HEK293T (cell line): ENCODE results near the gene RAB3IP.

Source experiments
- CTCF ChIA-PET: fragments of 350-600 bp; formaldehyde crosslinking; extraction: SDS; loops from one replicate; lab custom pipeline; 2021; ENCODE audit warnings: antibody characterized with exemption, inconsistent platforms; lab: Yijun Ruan, JAX
- POLR2A ChIA-PET: fragments of 350-600 bp; formaldehyde crosslinking; extraction: SDS; loops from one replicate; lab custom pipeline; 2020; ENCODE audit warnings: antibody characterized with exemption, inconsistent platforms; lab: Yijun Ruan, JAX
- DNase-seq: peaks from one replicate; pipeline ENCODE4 v3.0.0; 2012; ENCODE audit warnings: mixed read lengths; ENCODE audit errors: extremely low spot score
- ARNT ChIP-seq: fragments of 450-650 bp; IDR thresholded peaks from 2 replicates; pipeline ENCODE4 v1.6.1; 2017; ENCODE audit warnings: mild to moderate bottlenecking
- BHLHE40 ChIP-seq: fragments of 450-650 bp; IDR thresholded peaks from 2 replicates; pipeline ENCODE4 v1.6.1; 2016; ENCODE audit warnings: mild to moderate bottlenecking, moderate library complexity, borderline replicate concordance
- CTBP1 ChIP-seq: fragments of 450-650 bp; IDR thresholded peaks from 2 replicates; pipeline ENCODE4 v1.6.1; 2016; ENCODE audit warnings: borderline replicate concordance
- ELF4 ChIP-seq: fragments of 450-650 bp; IDR thresholded peaks from 2 replicates; pipeline ENCODE4 v1.6.1; 2017; ENCODE audit warnings: antibody characterized with exemption
- FOXA1 ChIP-seq: fragments of 450-650 bp; IDR thresholded peaks from 2 replicates; pipeline ENCODE4 v1.6.1; 2016; ENCODE audit warnings: mild to moderate bottlenecking
- FOXK2 ChIP-seq: fragments of 450-650 bp; IDR thresholded peaks from 2 replicates; pipeline ENCODE4 v1.6.1; 2016; ENCODE audit warnings: mild to moderate bottlenecking
- FOXM1 ChIP-seq: fragments of 450-650 bp; IDR thresholded peaks from 2 replicates; pipeline ENCODE4 v1.6.1; 2017; ENCODE audit warnings: mild to moderate bottlenecking, borderline replicate concordance
- HDGF ChIP-seq: fragments of 450-650 bp; IDR thresholded peaks from 2 replicates; pipeline ENCODE4 v1.6.1; 2017; ENCODE audit warnings: antibody characterized with exemption, borderline replicate concordance
- L3MBTL2 ChIP-seq: fragments of 450-650 bp; conservative IDR thresholded peaks from 2 replicates; pipeline ENCODE4 v1.6.1; 2016; ENCODE audit warnings: mild to moderate bottlenecking
- LEF1 ChIP-seq: fragments of 450-650 bp; IDR thresholded peaks from 2 replicates; pipeline ENCODE4 v1.6.1; 2017; ENCODE audit warnings: mild to moderate bottlenecking, borderline replicate concordance
- NFRKB ChIP-seq: fragments of 450-650 bp; IDR thresholded peaks from 2 replicates; pipeline ENCODE4 v1.6.1; 2016; ENCODE audit warnings: mild to moderate bottlenecking, moderate library complexity
- SP1 ChIP-seq: fragments of 450-650 bp; IDR thresholded peaks from 2 replicates; pipeline ENCODE4 v1.6.1; 2017
- SUZ12 ChIP-seq: fragments of 450-650 bp; IDR thresholded peaks from 2 replicates; pipeline ENCODE4 v1.6.1; 2016; ENCODE audit warnings: mild to moderate bottlenecking
- TARDBP ChIP-seq: fragments of 450-650 bp; IDR thresholded peaks from 2 replicates; pipeline ENCODE4 v1.6.1; 2016
- ZNF384 ChIP-seq: fragments of 450-650 bp; IDR thresholded peaks from 2 replicates; pipeline ENCODE4 v1.6.1; 2016
- TF ChIP-seq, protein P1 (sequence below): fragments of 450-650 bp; IDR thresholded peaks from 2 replicates; pipeline ENCODE4 v1.6.1; 2016

RAB3IP gene, protein sequence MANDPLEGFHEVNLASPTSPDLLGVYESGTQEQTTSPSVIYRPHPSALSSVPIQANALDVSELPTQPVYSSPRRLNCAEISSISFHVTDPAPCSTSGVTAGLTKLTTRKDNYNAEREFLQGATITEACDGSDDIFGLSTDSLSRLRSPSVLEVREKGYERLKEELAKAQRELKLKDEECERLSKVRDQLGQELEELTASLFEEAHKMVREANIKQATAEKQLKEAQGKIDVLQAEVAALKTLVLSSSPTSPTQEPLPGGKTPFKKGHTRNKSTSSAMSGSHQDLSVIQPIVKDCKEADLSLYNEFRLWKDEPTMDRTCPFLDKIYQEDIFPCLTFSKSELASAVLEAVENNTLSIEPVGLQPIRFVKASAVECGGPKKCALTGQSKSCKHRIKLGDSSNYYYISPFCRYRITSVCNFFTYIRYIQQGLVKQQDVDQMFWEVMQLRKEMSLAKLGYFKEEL

DNA sequence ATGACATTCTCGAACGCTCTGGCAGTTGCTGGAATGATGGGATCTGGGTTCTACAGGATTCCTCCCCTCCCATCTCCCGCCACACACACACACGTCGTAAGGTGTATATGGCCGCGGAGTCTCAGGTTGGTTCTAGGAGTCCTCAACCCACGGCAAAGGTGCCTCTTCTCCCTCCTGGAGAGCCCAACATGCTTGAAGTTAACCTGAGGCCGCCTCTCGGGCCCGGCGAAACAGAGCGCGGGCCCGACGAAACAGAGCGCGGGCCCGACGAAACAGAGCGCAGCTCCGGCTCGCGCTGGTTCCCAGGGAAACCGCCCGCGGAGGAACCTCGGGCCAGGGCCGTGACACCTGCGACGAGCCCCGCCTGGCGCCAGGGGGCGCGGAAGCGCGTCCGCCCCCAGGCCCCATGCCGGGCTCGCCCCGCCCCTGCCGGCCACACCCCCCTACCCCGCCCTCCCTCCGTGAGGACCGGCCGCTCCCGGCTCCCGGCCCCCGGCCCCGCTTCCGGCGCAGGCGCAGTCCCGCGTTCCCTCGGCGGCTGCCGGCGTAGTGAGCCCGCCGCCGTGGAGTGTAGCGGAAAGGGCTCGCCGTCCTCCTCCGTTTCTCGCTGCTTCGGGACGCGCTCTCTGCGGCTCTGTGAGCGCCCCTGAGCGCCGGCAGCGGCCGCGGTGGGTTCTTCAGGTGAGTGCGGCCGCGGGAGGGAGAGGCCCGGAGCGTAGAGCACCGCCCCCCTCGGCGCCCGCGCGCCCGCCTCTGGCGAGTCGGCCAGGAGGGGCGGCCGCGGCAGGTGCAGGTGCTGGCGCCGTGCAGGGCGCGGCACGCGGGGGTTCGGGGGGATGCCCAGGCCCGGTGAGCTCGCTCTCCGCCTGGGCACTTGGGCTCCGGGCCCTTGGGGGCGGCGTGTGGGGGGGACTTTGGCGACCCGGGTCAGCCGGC, at the start of gene RAB3IP:
TSS of gene RAB3IP (plus strand) at position 510 of the 936 bp plus-strand sequence. CDS start 16,549 bp downstream, outside the sequence.
- no peak; the same call in 1 of the 2 replicates for TF ChIP-seq L3MBTL2
- TF ChIP-seq NFRKB: no peak
- POLR2A ChIA-PET: interaction anchor here (0.6 to 1.6 kb wide), 4 partner anchors 12 to 153 kb away, joined by 3 to 4 read pairs (median 4); partner anchors contain the start of gene CCT2
- CTCF ChIA-PET: interaction anchor here (0.5 to 1.1 kb wide), 3 partner anchors 99 to 1924 kb away, joined by 3 read pairs; no protein-coding TSS in a partner anchor
- DNase-seq: peak; percentile 98

DNA sequence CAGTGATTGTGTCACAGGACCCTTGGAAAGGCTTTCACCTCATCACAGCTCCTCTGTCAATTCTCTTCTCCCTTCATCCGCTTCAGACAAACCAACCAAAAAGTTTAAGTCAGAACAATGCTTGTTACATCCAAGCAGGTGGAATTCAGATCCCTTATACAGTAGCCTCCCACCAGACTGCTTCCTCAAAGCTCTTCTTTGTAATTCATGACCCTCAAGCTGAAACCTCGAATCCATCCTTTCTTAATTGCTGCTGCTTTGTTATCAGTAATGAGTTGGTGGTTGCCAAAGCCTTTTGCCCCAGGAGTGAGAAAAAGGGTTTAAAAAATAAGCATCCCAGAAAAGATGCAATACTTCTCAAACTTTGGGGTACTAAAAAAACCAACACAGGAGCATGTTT, 49.0 kb upstream of the RAB3IP start:
- CTCF ChIA-PET: no interaction called here

DNA sequence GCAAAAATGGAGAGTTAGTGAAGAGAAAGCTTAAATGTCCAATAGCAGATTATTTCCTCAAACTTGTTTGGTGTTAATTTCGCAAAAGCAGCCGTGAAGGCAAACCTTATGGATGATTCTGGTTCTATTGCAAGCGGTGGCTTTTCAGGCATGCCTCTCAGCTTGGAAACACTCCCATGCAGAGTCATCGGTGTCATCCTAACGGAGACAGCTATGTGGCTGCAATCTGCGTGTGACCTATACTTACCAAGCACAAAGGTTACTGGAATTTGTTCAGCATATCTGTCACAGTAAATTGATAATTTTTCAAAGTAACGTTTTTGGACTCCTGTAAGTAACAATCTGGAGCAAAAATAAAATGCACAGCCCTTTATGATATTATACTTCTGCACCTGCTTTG, 44.5 kb upstream of the RAB3IP start:
- DNase-seq: no peak
- ChIA-PET CTCF (no interaction called here), POLR2A (no interaction called here)
- TF ChIP-seq SP1 (no peak), NFRKB (no peak), BHLHE40 (no peak), ELF4 (no peak), ZNF384 (no peak), CTBP1 (no peak), ARNT (no peak), TARDBP (no peak)

More for the DNA sequence above, 49.0 kb upstream of the RAB3IP start:
- POLR2A ChIA-PET: no interaction called here
- no peak for DNase-seq
- TF ChIP-seq FOXM1 (no peak), TARDBP (no peak), FOXA1 (no peak), L3MBTL2 (no peak), ARNT (no peak), BHLHE40 (no peak), NFRKB (no peak), ELF4 (no peak), SUZ12 (no peak), FOXK2 (no peak), SP1 (no peak), LEF1 (no peak), CTBP1 (no peak), ZNF384 (no peak), HDGF (no peak)
- TF ChIP-seq, protein P1, sequence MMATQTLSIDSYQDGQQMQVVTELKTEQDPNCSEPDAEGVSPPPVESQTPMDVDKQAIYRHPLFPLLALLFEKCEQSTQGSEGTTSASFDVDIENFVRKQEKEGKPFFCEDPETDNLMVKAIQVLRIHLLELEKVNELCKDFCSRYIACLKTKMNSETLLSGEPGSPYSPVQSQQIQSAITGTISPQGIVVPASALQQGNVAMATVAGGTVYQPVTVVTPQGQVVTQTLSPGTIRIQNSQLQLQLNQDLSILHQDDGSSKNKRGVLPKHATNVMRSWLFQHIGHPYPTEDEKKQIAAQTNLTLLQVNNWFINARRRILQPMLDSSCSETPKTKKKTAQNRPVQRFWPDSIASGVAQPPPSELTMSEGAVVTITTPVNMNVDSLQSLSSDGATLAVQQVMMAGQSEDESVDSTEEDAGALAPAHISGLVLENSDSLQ: no peak

DNA sequence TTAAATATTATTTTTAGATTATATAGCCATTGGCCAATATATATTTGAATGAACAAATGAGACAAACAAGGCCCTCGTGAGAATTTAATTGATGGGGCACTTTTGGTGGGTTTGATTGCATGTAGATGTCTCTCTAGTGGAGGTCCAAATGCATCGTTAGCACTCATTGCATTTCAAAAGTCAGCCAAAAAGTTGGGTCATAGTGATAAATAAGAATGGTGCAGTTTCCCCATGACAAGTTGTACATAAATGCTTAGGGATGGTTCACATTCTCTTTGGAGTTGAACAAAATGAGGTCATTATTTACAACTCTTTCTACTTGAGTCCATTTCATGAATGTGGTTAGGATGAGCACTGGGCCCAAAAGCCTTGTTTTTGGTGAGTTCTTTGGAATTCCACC, 40.6 kb upstream of the RAB3IP start:
- no peak for DNase-seq
- POLR2A ChIA-PET: no interaction called here
- TF ChIP-seq CTBP1 (no peak), ARNT (no peak), LEF1 (no peak), NFRKB (no peak), SUZ12 (no peak), FOXK2 (no peak), L3MBTL2 (no peak), ELF4 (no peak), SP1 (no peak), BHLHE40 (no peak), TARDBP (no peak), HDGF (no peak), FOXM1 (no peak), ZNF384 (no peak), FOXA1 (no peak)
- TF ChIP-seq, protein P1: no peak
- CTCF ChIA-PET: no interaction called here

DNA sequence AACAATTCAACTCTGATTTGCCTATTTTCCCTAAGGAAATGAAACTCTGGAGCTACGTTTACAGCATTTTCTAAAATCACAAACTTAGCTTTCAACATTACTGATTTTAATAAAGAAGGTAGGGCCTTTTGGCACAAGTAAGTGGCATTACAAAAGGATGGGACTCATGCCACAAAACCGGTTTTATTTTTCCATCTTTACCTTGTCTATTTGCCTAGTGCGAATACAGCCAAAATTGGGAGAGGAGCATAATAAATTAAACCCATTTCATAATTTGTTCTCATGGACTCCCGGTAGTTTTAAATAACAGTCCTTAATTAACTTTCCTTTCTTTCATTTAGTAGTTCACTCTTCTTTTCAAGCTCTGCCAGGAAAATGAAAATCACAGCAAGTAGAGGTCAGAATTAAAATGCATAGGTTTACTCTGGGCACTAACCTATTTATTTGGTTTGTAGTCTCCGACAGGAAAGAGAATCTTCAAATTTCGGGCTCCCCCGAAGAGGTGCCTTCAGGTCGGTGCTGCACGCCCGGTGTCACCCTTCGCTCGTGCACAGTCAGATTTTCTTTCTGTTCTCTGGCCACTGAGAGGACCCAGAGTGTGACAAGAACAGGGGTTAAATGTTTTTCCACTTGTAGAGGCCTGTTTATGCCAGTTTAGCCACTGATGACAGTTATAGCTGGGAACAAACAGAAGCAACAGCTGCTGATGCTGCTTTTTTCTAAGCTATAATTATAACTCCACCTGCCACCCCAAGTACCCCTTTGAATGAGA, 39.7 kb upstream of the RAB3IP start, which contains the start of gene BEST3:
TSS of gene BEST3 (minus strand) at position 535 of the 772 bp plus-strand sequence. CDS start 1,505 bp downstream, outside the sequence.
- DNase-seq: no peak
- ChIA-PET POLR2A (no interaction called here), CTCF (no interaction called here)
- TF ChIP-seq TARDBP (no peak), SP1 (no peak)
- TF ChIP-seq, protein P1: no peak
